GM18861 (cell line): ENCODE results near the gene FAM43A.
A peak's percentile ranks its signal among the peaks of the same experiment; 100 is the strongest.

Experiments
- ATAC-seq: cut with Tn5 transposase; IDR thresholded peaks from one replicate; pipeline ENCODE4 v1.9.1; 2021; ENCODE audit not compliant: unreplicated experiment

FAM43A gene

DNA sequence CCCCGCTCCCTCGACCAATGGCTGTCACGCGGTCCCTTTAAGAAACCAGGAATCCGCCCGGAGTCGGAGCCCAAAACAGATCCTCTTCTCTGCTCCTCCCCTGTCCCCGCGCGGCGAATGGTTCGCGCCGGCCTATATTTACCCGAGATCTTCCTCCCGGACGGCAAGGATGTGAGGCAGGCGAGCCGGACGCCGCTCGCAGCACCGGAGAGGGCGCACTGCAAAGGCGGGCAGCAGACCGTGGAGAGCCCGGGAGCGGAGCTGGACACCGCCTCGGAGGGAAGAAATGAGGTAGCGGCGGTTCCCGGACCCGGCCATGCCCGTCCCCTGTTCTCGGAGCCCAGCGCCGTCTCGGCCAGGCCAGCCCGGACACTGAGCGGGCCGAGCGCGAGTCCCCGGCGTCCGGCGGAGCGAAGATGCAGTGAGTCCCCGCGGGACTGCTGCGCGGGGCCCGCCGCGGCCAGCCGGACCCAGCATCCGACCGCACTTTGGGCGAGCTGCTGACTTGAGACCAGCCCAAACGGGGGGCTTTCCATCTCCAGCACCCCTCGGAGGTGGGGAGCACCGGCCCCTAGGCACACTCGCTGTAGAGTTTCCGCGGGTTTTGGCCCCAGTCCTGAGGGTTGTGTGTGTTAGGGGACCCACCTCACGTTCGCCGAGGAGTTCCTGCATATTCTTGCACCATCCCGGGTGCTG, at the start of gene FAM43A:
Gene FAM43A (plus strand): TSS at position 166 of the 696 bp plus-strand sequence. CDS start 944 bp downstream, outside the sequence.
- no peak for ATAC-seq

- no peak for ATAC-seq
Measured at GRCh38 chr3:194637066-194637465, 48.6 kb upstream of the FAM43A start.

GRCh38 chr3:194637541-194638400, 47.9 kb upstream of the FAM43A start:
- no peak for ATAC-seq

GRCh38 chr3:194638991-194639605, 46.6 kb upstream of the FAM43A start:
- no peak for ATAC-seq

- no peak for ATAC-seq
Measured at GRCh38 chr3:194640829-194641228, 44.9 kb upstream of the FAM43A start.

- ATAC-seq: no peak
Measured at GRCh38 chr3:194642769-194643168, 42.9 kb upstream of the FAM43A start.

GRCh38 chr3:194647747-194648146, 37.9 kb upstream of the FAM43A start:
- no peak for ATAC-seq

DNA sequence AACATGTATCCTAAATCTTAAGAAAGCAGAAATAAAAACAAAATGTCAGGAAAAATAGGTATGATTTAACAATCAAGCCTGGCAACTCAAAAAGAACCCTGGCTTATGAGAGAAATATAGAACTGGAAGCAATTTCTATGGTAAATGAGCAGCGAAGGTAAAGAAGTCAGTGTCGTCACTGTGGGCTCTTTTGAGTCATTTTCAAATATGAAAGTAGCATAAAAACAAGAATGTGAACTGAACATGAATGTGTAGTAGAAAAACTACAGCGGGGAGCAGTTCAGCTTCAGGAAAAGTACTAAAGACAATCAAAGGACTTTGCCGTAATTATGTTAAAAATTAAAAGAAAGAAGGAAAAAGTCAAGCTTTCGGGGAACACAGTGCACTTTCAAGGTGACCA, 31.2 kb upstream of the FAM43A start:
- ATAC-seq: peak; percentile 81

- no peak for ATAC-seq
Measured at GRCh38 chr3:194657439-194657838, 28.2 kb upstream of the FAM43A start.

DNA sequence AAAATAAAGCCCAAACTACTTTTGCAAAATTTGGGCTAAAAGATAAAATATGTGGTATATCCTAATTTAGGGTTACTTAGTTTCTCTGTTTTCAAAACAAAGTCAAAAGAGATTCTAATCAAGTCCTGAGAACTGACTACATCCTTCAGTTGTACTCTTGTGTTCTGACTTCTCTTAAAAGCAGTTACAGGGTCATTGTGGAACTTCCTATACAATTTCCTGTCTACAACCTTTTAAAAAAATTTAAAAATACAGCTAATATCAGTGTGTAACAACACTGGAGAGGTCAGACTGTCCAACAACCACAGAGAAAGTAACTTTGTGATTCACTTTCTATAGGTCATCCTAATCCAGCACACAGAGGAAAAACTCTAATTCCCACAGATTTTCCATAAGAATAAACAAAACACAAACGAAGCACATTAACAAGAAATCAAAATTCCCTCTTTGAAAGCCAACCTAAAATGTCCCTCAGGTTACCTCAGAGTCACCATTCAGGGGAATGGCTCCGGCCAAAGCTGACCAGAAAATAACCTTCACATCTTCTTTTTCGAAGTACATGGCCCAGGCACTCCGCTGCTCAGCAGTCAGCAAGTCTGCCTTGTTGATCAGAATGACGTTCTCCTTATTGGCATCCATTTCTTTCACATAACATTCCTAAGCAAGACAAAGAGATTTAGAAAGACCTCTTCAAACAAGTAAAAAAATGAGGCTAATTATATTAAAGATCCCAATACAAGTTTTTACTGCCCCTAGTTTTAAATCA, 27.0 kb upstream of the FAM43A start:
- no peak for ATAC-seq

DNA sequence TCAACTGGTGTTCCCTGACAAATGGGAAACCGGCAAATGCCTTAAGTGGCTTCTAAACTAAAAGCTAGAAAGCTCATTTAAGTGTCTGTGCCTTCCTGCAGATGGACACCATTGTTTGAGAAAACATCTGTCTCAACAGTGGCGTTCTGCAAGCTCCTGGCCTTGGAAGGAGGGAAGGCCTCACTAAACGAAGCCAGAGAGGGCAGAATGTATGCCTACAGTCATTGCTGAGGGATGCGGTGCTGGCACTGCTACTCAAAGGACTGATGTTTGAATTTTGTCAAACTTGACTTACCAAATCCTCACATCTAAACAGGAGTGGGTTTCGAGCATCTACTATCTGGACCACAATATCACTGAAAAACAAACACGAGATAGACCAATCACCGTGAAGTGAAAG, 25.9 kb upstream of the FAM43A start:
- ATAC-seq: no peak

DNA sequence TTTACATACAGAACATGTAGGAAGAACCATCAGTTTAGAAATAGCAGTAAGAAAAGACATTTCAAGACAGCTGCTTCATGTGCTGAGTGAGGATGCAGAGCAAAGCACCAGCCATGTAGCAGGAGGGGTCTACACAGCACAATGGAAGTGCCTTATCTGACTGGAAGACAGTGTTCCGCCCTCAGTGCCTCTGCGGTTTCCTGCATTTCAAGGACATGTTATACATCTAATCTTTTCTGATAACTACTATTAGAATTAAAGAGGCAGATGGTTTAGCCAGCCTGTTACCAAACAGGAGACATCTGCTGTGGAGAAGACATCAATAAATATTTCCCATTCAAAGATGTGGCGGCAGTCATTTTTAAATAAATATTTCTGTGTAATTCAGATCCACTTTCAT, 24.3 kb upstream of the FAM43A start:
- ATAC-seq: no peak

GRCh38 chr3:194661946-194662345, 23.7 kb upstream of the FAM43A start:
- ATAC-seq: no peak

GRCh38 chr3:194664857-194665256, 20.8 kb upstream of the FAM43A start:
- no peak for ATAC-seq

- no peak for ATAC-seq
Measured at GRCh38 chr3:194667363-194667762, 18.3 kb upstream of the FAM43A start.

DNA sequence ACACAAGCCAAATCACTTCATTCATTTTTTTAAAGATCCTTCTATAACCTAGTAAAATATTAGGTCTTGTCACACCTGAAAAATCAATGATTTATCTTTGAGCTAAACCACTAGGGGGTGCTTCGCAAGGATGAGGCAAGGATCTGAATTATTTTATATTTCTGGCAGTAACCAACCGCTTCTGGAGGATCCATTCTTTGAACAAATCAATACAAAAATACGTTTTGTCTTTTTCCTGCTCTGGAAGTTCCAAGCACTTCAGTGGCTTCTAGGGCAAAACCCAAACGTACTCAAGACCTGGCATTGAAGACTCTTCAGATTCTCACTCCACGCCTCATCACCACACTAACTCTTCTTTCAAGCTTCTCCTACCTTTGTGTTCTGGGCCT, 14.2 kb upstream of the FAM43A start:
- ATAC-seq: peak; percentile 31

- peak; percentile 78 for ATAC-seq
Measured at GRCh38 chr3:194671900-194672808, 13.5 kb upstream of the FAM43A start, which contains the start of gene LSG1. LSG1 (minus strand) TSS chr3:194672191; CDS start chr3:194672162, 29 bp downstream.

DNA sequence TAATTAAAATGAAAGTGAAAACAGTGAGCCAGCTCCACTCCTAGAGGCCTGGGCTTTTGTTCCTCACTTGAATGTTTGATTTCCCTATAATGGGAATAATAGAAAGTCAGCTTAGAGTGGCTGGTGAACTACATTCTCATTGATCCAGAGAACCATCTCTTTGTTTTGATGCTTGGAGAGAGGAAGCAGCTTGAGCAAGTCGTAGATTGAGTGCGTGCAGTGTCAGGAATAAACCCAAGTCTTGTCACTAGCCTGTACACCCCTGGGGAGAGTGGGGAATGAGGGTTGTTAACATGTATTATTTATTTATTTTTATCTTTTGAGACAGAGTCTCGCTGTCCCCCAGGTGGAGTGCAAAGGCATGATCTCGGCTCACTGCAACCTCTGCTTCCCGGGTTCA, 12.8 kb upstream of the FAM43A start:
- ATAC-seq: no peak

GRCh38 chr3:194673761-194674160, 11.9 kb upstream of the FAM43A start:
- ATAC-seq: no peak

DNA sequence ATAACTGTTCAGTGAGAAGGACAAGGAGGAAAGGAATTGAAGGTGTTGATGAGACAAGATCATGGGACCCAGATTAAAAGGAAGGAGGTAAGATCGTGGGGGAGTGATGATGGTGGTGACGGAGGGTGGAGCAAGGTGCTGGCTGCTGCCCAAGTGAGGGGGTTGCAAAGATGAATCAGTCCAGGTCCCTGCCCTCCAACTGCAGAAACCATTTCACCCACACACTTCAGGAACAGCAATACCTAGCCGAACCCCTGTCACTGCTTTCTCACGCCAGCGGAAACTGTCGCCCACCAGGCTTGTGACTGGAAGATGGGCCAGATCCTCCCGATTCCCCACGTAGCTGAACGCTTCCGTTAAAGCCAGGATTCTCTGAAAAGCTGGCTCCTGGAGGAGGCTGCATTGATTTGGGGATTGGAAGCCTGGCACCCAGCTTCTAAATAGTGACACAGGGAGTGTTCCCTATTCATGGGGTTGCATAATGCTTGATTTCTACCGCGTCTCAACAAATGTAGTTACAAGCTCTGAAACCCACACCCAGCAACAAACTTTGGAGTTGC, 10.5 kb upstream of the FAM43A start:
- no peak for ATAC-seq
